ENCODE results near the gene EIF3K. TPM values are rescaled to one million over a fixed set of nuclear protein-coding genes. Genes with fewer than 3 reads are reported as not detected.
A peak's percentile ranks its signal among the peaks of the same experiment; 100 is the strongest.

Gene EIF3K
- total and polyA plus RNA-seq, 2 of the 13 experiments (the other 11 are each of a cell fraction or from before 2014, with no cell fraction given) = 179 to 258 TPM

- TF ChIP-seq HDAC1 (CRISPR knock-in tag; IDR thresholded peaks at IDR 0.05) (peak; percentile 27; the same call in 1 of the 2 replicates), SRSF4 (IDR thresholded peaks at IDR 0.05; ENCODE audit: low read depth, low read length, poor library complexity, severe bottlenecking) (no peak), GLMP (CRISPR knock-in tag; IDR thresholded peaks at IDR 0.05; ENCODE audit: borderline replicate concordance) (no peak), ZBTB42 (CRISPR knock-in tag; IDR thresholded peaks at IDR 0.05) (no peak), BRF2 (CRISPR knock-in tag; IDR thresholded peaks at IDR 0.05) (no peak), ZNF720 (CRISPR knock-in tag; IDR thresholded peaks at IDR 0.05) (no peak), ISL2 (CRISPR knock-in tag; IDR thresholded peaks at IDR 0.05) (peak; percentile 27; the same call in 1 of the 2 replicates), PHF8 (CRISPR knock-in tag; IDR thresholded peaks at IDR 0.05) (peak; percentile 5; the same call in 1 of the 2 replicates), ZNF281 (CRISPR knock-in tag; IDR thresholded peaks at IDR 0.05; ENCODE audit: borderline replicate concordance) (peak; percentile 88), TCF7 (IDR thresholded peaks at IDR 0.05; ENCODE audit: low read depth) (peak; percentile 57), ZGPAT (CRISPR knock-in tag; IDR thresholded peaks at IDR 0.05) (0 out of 2 replicates have a peak, but pooled peaks have one; percentile 36), SAP130 (CRISPR knock-in tag; IDR thresholded peaks at IDR 0.05; ENCODE audit: low read depth) (peak; percentile 48), ATF6 (CRISPR knock-in tag; conservative IDR thresholded peaks at IDR 0.05) (no peak), ZNF704 (CRISPR knock-in tag; IDR thresholded peaks at IDR 0.05; ENCODE audit: borderline replicate concordance) (no peak), AHR (CRISPR knock-in tag; IDR thresholded peaks at IDR 0.05) (no peak), SP2 (CRISPR knock-in tag; IDR thresholded peaks at IDR 0.05) (no peak), GZF1 (CRISPR knock-in tag; IDR thresholded peaks at IDR 0.05) (no peak), ZMYM4 (CRISPR knock-in tag; IDR thresholded peaks at IDR 0.05) (0 out of 2 replicates have a peak, but pooled peaks have one; percentile 8), ARHGAP35 (CRISPR knock-in tag; IDR thresholded peaks at IDR 0.05; ENCODE audit: borderline replicate concordance) (no peak)
Observed at GRCh38 chr19:38685666-38686529, 66.9 kb downstream of the EIF3K start (continued).

All from HepG2 (cell line).